ENCODE data around the gene IL34. TPM values are rescaled to one million over a fixed set of nuclear protein-coding genes. Genes with fewer than 3 reads are reported as not detected.

Gene IL34
- total RNA-seq, 1 experiment from 2014 or later: not detected

- Histone ChIP-seq H3K4me1 (ENCODE audit: control insufficient read depth in 1 of 2, insufficient read depth in 2 of 2, low read length in 2 of 2) (peaks cover 23 to 45% of the 10 kb centered on the region in 2 experiments), H3K9ac (ENCODE audit: low read length) (no peak overlapping the region), H3K9me3 (ENCODE audit: control insufficient read depth in 1 of 2, insufficient read depth in 1 of 2, low read depth in 1 of 2, low read length in 2 of 2) (no peaks in the 10 kb centered on the region), H2AFZ (ENCODE audit: low read depth, low read length, poor library complexity, severe bottlenecking) (no peak overlapping the region), H3K36me3 (ENCODE audit: control insufficient read depth in 1 of 2, insufficient read depth in 2 of 2, low read length in 2 of 2) (no peaks in the 10 kb centered on the region), H3K9me2 (ENCODE audit: insufficient read depth) (no peaks in the 10 kb centered on the region), H3K27ac (ENCODE audit: low read depth, low read length) (no peak overlapping the region), H3K27me3 (ENCODE audit: insufficient read depth, low read length) (no peaks in the 10 kb centered on the region), H3K79me2 (ENCODE audit: insufficient read depth, low read length) (no peaks in the 10 kb centered on the region), H3K4me2 (ENCODE audit: low read length) (no peak overlapping the region), H4K20me1 (ENCODE audit: insufficient read depth) (no peaks in the 10 kb centered on the region), H3K4me3 (replicated peaks in 1 of 2; ENCODE audit: low read depth in 1 of 2, low read length in 2 of 2) (no peak overlapping the region)
- TF ChIP-seq EZH2phosphoT487 (IDR thresholded peaks at IDR 0.05; ENCODE audit: borderline replicate concordance) (no peak), REST (IDR thresholded peaks at IDR 0.05; ENCODE audit: low read depth) (no peak), JUND (IDR thresholded peaks at IDR 0.05) (no peak), SP1 (IDR thresholded peaks at IDR 0.05; ENCODE audit: low read depth) (no peak), ATF3 (IDR thresholded peaks at IDR 0.05) (no peak), YY1 (IDR thresholded peaks at IDR 0.05; ENCODE audit: extremely low read depth, insufficient replicate concordance, low read depth, low read length) (no peak), ZBTB33 (IDR thresholded peaks at IDR 0.05; ENCODE audit: extremely low read depth, insufficient replicate concordance, low read length) (no peak), ZFX (IDR thresholded peaks at IDR 0.05) (no peak), CTCF (IDR thresholded peaks at IDR 0.05 in 2 of 3, conservative IDR thresholded peaks at IDR 0.05 in 1 of 3; ENCODE audit: borderline replicate concordance in 1 of 3, insufficient read depth in 1 of 3, low read depth in 2 of 3, low read length in 2 of 3) (no peak), CBX3 (IDR thresholded peaks at IDR 0.05; ENCODE audit: low read depth) (no peak), CEBPB (IDR thresholded peaks at IDR 0.05; ENCODE audit: low read depth) (no peak), ZNF274 (IDR thresholded peaks at IDR 0.05; ENCODE audit: low read depth, low read length) (no peak)
- POLR2A ChIA-PET: no interaction called here
- RAD21 ChIA-PET (ENCODE audit: low non-redundant PET in 1 of 2, low total read pairs in 2 of 2, uncharacterized antibody in 2 of 2, unreplicated experiment in 2 of 2): no interaction called here
- no TSS peak for BruUV-seq (replicated peaks)
- intact Hi-C loops (cut with micrococcal nuclease): no loop called here
- ATAC-seq (no peak), DNase-seq (ENCODE audit: low read depth, low spot score) (no peak)
- CTCF ChIA-PET: no interaction called here
Observed at GRCh38 chr16:70700101-70701020, 54.0 kb downstream of the IL34 start.

Measured in HCT116 (cell line).